UCSD-AML1 (cell line): ENCODE measurements around the gene RSPH6A.
"Not testable (repeated sequence)": the region's sequence is repeated elsewhere in the genome, so short reads cannot be mapped to it uniquely, and the experiment has no call there.

Experiments used
- DNase-seq: peaks from one replicate; lab custom pipeline; 2025; ENCODE audit not compliant: unreplicated experiment; lab: John Stamatoyannopoulos, UW

Gene RSPH6A

GRCh38 chr19:45804140-45804958 lies 10.8 kb downstream of the RSPH6A start:
- DNase-seq, result no peak

- DNase-seq, result no peak
Measured at GRCh38 chr19:45801603-45802175, 13.4 kb downstream of the RSPH6A start.

- no peak for DNase-seq
Measured at GRCh38 chr19:45800070-45800553, 15.0 kb downstream of the RSPH6A start.

- DNase-seq, result not testable (repeated sequence)
Measured at GRCh38 chr19:45799541-45799940, 15.6 kb downstream of the RSPH6A start.

- DNase-seq, result peak; percentile 33
Measured at GRCh38 chr19:45798995-45799517, 16.1 kb downstream of the RSPH6A start.

- no peak for DNase-seq
Measured at GRCh38 chr19:45794627-45795026, 20.5 kb downstream of the RSPH6A start.

GRCh38 chr19:45793876-45794275 lies 21.2 kb downstream of the RSPH6A start:
- no peak for DNase-seq

GRCh38 chr19:45793178-45793564 lies 21.9 kb downstream of the RSPH6A start:
- DNase-seq, result no peak

- peak; percentile 99 for DNase-seq
Measured at GRCh38 chr19:45792470-45793177, 22.5 kb downstream of the RSPH6A start, which contains the start of gene DMWD. Gene DMWD, minus strand, starts transcription at chr19:45792845. Its CDS starts 89 bp downstream, at chr19:45792756.

- no peak for DNase-seq
Measured at GRCh38 chr19:45791744-45792469, 23.2 kb downstream of the RSPH6A start.

- peak; percentile 70 for DNase-seq
Measured at GRCh38 chr19:45790942-45791341, 24.2 kb downstream of the RSPH6A start.

- no peak for DNase-seq
Measured at GRCh38 chr19:45789035-45789786, 25.9 kb downstream of the RSPH6A start.

- no peak for DNase-seq
Measured at GRCh38 chr19:45786533-45786894, 28.6 kb downstream of the RSPH6A start.

- no peak for DNase-seq
Measured at GRCh38 chr19:45785781-45786532, 29.2 kb downstream of the RSPH6A start.

GRCh38 chr19:45785097-45785496 lies 30.0 kb downstream of the RSPH6A start:
- DNase-seq, result no peak

- no peak for DNase-seq
Measured at GRCh38 chr19:45784096-45784495, 31.0 kb downstream of the RSPH6A start.

GRCh38 chr19:45782820-45783785 lies 32.0 kb downstream of the RSPH6A start:
- no peak for DNase-seq

- DNase-seq, result no peak
Measured at GRCh38 chr19:45782162-45782691, 32.9 kb downstream of the RSPH6A start, which contains the start of gene DMPK. Gene DMPK, minus strand, starts transcription at chr19:45782490. Its CDS starts 138 bp downstream, at chr19:45782352.
